ENCODE data around the gene CEP350. TPM values are rescaled to one million over a fixed set of nuclear protein-coding genes. Genes with fewer than 3 reads are reported as not detected.

CEP350 gene
- total and polyA plus RNA-seq, 10 of the 15 experiments (the other 5 are each of a cell fraction or from before 2014, with no cell fraction given) = 5.2 to 46.0 (median 23.1) TPM

DNA sequence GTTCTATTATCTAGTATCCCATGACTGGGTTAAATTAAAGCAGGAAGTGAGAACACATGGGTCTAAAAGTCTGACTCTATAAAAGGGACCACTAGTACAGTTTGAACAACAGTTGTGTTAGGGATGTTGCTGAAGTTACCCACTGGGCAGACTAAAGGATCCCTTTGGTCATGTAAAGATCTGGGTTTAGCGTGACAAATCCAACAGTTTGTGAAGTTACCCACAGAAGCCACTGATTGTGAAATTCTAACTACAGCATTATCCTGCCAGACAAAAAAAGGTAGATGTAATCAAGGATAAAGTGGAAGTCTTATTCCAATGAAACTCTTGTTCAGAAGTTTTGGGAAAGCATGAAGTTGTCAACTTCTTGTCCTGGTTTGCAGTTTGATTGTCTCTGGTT, 205.7 kb downstream of the CEP350 start:
- Histone ChIP-seq H3K27ac (ENCODE audit: control insufficient read depth, insufficient read depth) (no peak overlapping the region), H2AFZ (ENCODE audit: control insufficient read depth, low read depth, low read length) (no peak overlapping the region; the same call in 1 of the 2 replicates), H3K36me3 (ENCODE audit: control insufficient read depth in 2 of 2, insufficient read depth in 2 of 2, low read length in 1 of 2) (peaks cover 0 to 2% of the 10 kb centered on the region in 2 experiments; a peak in 1 of 4 replicates), H3K9ac (ENCODE audit: control insufficient read depth, insufficient read depth, low read length) (no peak overlapping the region), H3K27me3 (replicated peaks in 1 of 2; ENCODE audit: control insufficient read depth in 2 of 2, insufficient read depth in 2 of 2, low read length in 1 of 2) (no peaks in the 10 kb centered on the region), H3K4me2 (ENCODE audit: control insufficient read depth, insufficient read depth) (no peak overlapping the region), H3K79me2 (ENCODE audit: control insufficient read depth, insufficient read depth, low read length) (no peaks in the 10 kb centered on the region; the same call in 1 of the 2 replicates), H3K9me3 (replicated peaks; ENCODE audit: control insufficient read depth, insufficient read depth, low read length) (no peaks in the 10 kb centered on the region), H3K4me3 (no peak overlapping the region), H3K4me1 (ENCODE audit: control insufficient read depth, insufficient read depth, low read length) (peaks cover 7% of the 10 kb centered on the region; the same call in 1 of the 2 replicates), H4K20me1 (ENCODE audit: control insufficient read depth, insufficient read depth) (no peaks in the 10 kb centered on the region)
- ChIA-PET SMC1A (ENCODE audit: uncharacterized antibody, unreplicated experiment) (interaction anchor here (1.5 kb wide), 1 partner anchor 9 kb away, joined by 3 read pairs; no protein-coding TSS in a partner anchor), CTCF (interaction anchor here (1.2 kb wide), 1 partner anchor 15 kb away, joined by 3 read pairs; no protein-coding TSS in a partner anchor), RAD21 (ENCODE audit: unreplicated experiment) (no interaction called here), POLR2A (no interaction called here)
- 100% methylated on average over 1 of the region's 1 CpG for WGBS (ENCODE audit: insufficient coverage, insufficient replicate concordance, low lambda C conversion rate, missing lambda C conversion rate)
- no peak for ATAC-seq
- TF ChIP-seq ZNF622 (IDR thresholded peaks at IDR 0.05) (no peak), CREM (IDR thresholded peaks at IDR 0.05; ENCODE audit: low read depth) (no peak), ZBED1 (IDR thresholded peaks at IDR 0.05; ENCODE audit: borderline replicate concordance) (no peak), EGR1 (IDR thresholded peaks at IDR 0.05; ENCODE audit: borderline replicate concordance in 1 of 2, low read depth in 2 of 2, low read length in 2 of 2) (no peak)
- no TSS peak for BruUV-seq (replicated peaks)
- in situ Hi-C loops (cut with MboI) = no loop called here
- FAIRE-seq = peak; percentile 82
- DNase-seq (ENCODE audit: low read depth, low spot score) = no peak
- intact Hi-C loops (cut with micrococcal nuclease; ENCODE audit: unreplicated experiment) = no loop called here

- FAIRE-seq = no peak
- H4K20me1 ChIP-seq (ENCODE audit: control insufficient read depth, insufficient read depth) = no peaks in the 10 kb centered on the region
Measured at GRCh38 chr1:180163041-180163440, 208.4 kb downstream of the CEP350 start.

More at GRCh38 chr1:180163041-180163440, 208.4 kb downstream of the CEP350 start:
- no peak overlapping the region for H3K4me2 ChIP-seq (ENCODE audit: control insufficient read depth, insufficient read depth)
- H3K9me3 ChIP-seq (replicated peaks; ENCODE audit: control insufficient read depth, insufficient read depth, low read length) = no peaks in the 10 kb centered on the region
- ChIA-PET CTCF (interaction anchor here (1.0 kb wide), 1 partner anchor 348 kb away, joined by 3 read pairs; no protein-coding TSS in a partner anchor), RAD21 (ENCODE audit: unreplicated experiment) (no interaction called here), SMC1A (ENCODE audit: uncharacterized antibody, unreplicated experiment) (no interaction called here), POLR2A (no interaction called here)
- DNase-seq (ENCODE audit: low read depth, low spot score) (no peak), ATAC-seq (no peak)
- H3K79me2 ChIP-seq (ENCODE audit: control insufficient read depth, insufficient read depth, low read length) = no peaks in the 10 kb centered on the region; the same call in 1 of the 2 replicates
- intact Hi-C loops (cut with micrococcal nuclease; ENCODE audit: unreplicated experiment) = no loop called here
- no peak overlapping the region for H2AFZ ChIP-seq (ENCODE audit: control insufficient read depth, low read depth, low read length)
- H3K4me1 ChIP-seq (ENCODE audit: control insufficient read depth, insufficient read depth, low read length) = no peaks in the 10 kb centered on the region
- no peak overlapping the region for H3K27ac ChIP-seq (ENCODE audit: control insufficient read depth, insufficient read depth)
- in situ Hi-C loops (cut with MboI) = no loop called here
- no peak overlapping the region for H3K4me3 ChIP-seq
- no peak overlapping the region for H3K9ac ChIP-seq (ENCODE audit: control insufficient read depth, insufficient read depth, low read length)
- 18% methylated on average over 2 of the region's 2 CpGs for WGBS (ENCODE audit: insufficient coverage, insufficient replicate concordance, low lambda C conversion rate, missing lambda C conversion rate)
- peaks cover 2 to 4% of the 10 kb centered on the region in 2 experiments; a peak in 2 of 4 replicates for H3K36me3 ChIP-seq (ENCODE audit: control insufficient read depth in 2 of 2, insufficient read depth in 2 of 2, low read length in 1 of 2)
- no peaks in the 10 kb centered on the region for H3K27me3 ChIP-seq (replicated peaks in 1 of 2; ENCODE audit: control insufficient read depth in 2 of 2, insufficient read depth in 2 of 2, low read length in 1 of 2)
- TF ChIP-seq SMARCA5 (IDR thresholded peaks at IDR 0.05) = no peak
- no peak for TF ChIP-seq RELB (IDR thresholded peaks at IDR 0.05; ENCODE audit: low read depth)
- no peak for TF ChIP-seq NFYA (IDR thresholded peaks at IDR 0.05; ENCODE audit: borderline replicate concordance, low read depth, low read length)
- TF ChIP-seq ASH2L (IDR thresholded peaks at IDR 0.05; ENCODE audit: borderline replicate concordance, low read depth) = no peak
- TF ChIP-seq NFIC (IDR thresholded peaks at IDR 0.05; ENCODE audit: low read depth, low read length) = no peak
- TF ChIP-seq EGR1 (IDR thresholded peaks at IDR 0.05; ENCODE audit: borderline replicate concordance in 1 of 2, low read depth in 2 of 2, low read length in 2 of 2) = no peak
- no peak for TF ChIP-seq NRF1 (conservative IDR thresholded peaks at IDR 0.05; ENCODE audit: low read depth, low read length)
- no peak for TF ChIP-seq NFYB (IDR thresholded peaks at IDR 0.05; ENCODE audit: insufficient read depth, low read depth, low read length)
- no peak for TF ChIP-seq MEF2A (IDR thresholded peaks at IDR 0.05; ENCODE audit: insufficient read depth, low read depth, low read length)
- no peak for TF ChIP-seq SREBF1 (IDR thresholded peaks at IDR 0.05; ENCODE audit: low read length)
- TF ChIP-seq WRNIP1 (IDR thresholded peaks at IDR 0.05; ENCODE audit: borderline replicate concordance, low read depth, low read length) = no peak
- no peak for TF ChIP-seq KLF5 (IDR thresholded peaks at IDR 0.05; ENCODE audit: partially characterized antibody)
- no peak for TF ChIP-seq PML (IDR thresholded peaks at IDR 0.05; ENCODE audit: low read length)
- no peak for TF ChIP-seq EZH2 (IDR thresholded peaks at IDR 0.05; ENCODE audit: borderline replicate concordance, control insufficient read depth, low read depth, low read length)
- no peak for TF ChIP-seq ZNF24 (IDR thresholded peaks at IDR 0.05)
- BruUV-seq (replicated peaks) = no TSS peak

All from GM12878 (cell line).